Esophagus squamous epithelium (tissue), 4 donors: ENCODE results near the gene ADH6.

Source experiments
- CTCF ChIP-seq, 6 experiments: fragments of 450-650 bp in 4 of 6; fragments of 200-600 bp in 2 of 6; sonication (generic) in 2 of 6; IDR thresholded peaks; one replicate each; pipeline ENCODE4 v1.5.1; 2016 to 2019; ENCODE audit warnings: antibody characterized with exemption in 6 of 6, mild to moderate bottlenecking in 4 of 6, moderate library complexity in 4 of 6
- POLR2A ChIP-seq, 4 donors: fragments of 450-650 bp; IDR thresholded peaks; one replicate each; pipeline ENCODE4 v1.6.1; 2017; ENCODE audit warnings: antibody characterized with exemption in 4 of 4, mild to moderate bottlenecking in 4 of 4, moderate library complexity in 3 of 4

- TF ChIP-seq CTCF (IDR thresholded peaks at IDR 0.05) = no peak
- TF ChIP-seq POLR2A (IDR thresholded peaks at IDR 0.05) = no peak
Observed at GRCh38 chr4:99210789-99211188, 8.3 kb downstream of the ADH6 start.
